PFSK-1 (cell line): Measurements from ENCODE around the gene TUBB.

ENCODE experiments used
- POLR2AphosphoS5 ChIP-seq: IDR thresholded peaks from 2 replicates; pipeline ENCODE4 v1.6.1; 2012; ENCODE audit warnings: low read depth, mild to moderate bottlenecking, control low read depth, low read length, moderate library complexity
- SIN3A ChIP-seq: IDR thresholded peaks from 2 replicates; pipeline ENCODE4 v1.6.1; 2012; ENCODE audit warnings: mild to moderate bottlenecking, low read length, moderate library complexity, borderline replicate concordance; ENCODE audit not compliant: insufficient read depth

- TF ChIP-seq SIN3A (no peak), POLR2AphosphoS5 (no peak)
Observed at GRCh38 chr6:30769853-30770524, 49.8 kb downstream of the TUBB start.
